Activated CD4-positive, alpha-beta T cell treated with anti-CD3 and anti-CD28 coated beads for 1 hour (primary cell): Measurements from ENCODE around the gene AQP7.
"Not testable (repeated sequence)": the region's sequence is repeated elsewhere in the genome, so short reads cannot be mapped to it uniquely, and the experiment has no call there.

Experiments
- DNase-seq: peaks from one replicate; pipeline ENCODE4 v3.0.0-alpha.2; 2020

AQP7 gene

GRCh38 chr9:33393581-33393980, 8.8 kb downstream of the AQP7 start:
- no peak for DNase-seq

- not testable (repeated sequence) for DNase-seq
Measured at GRCh38 chr9:33392591-33393021, 9.8 kb downstream of the AQP7 start.

- not testable (repeated sequence) for DNase-seq
Measured at GRCh38 chr9:33391111-33391771, 11.1 kb downstream of the AQP7 start.

GRCh38 chr9:33388110-33388994, 14.0 kb downstream of the AQP7 start:
- no peak for DNase-seq

DNA sequence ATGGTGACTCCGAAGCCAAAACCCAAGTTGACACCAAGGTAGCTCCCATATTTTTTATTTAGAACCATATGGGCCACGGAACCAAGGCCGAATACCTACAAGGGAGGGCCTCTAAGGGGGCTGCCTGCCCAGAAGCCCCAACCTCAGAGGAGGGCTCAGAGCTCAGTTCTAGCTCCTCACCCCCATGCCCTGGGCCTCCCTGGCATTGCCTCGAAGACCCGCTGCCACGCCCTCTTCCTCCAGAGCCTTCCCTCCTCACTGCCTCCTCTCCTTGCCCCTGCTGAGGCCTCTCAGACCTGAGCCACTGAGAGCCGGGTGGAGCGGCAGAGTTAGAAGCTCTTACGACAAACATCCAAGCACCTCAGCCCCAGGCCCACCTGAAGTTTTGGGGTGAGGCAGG, 15.4 kb downstream of the AQP7 start:
- DNase-seq: not testable (repeated sequence)

- DNase-seq: not testable (repeated sequence)
Measured at GRCh38 chr9:33386641-33386996, 15.7 kb downstream of the AQP7 start.

DNA sequence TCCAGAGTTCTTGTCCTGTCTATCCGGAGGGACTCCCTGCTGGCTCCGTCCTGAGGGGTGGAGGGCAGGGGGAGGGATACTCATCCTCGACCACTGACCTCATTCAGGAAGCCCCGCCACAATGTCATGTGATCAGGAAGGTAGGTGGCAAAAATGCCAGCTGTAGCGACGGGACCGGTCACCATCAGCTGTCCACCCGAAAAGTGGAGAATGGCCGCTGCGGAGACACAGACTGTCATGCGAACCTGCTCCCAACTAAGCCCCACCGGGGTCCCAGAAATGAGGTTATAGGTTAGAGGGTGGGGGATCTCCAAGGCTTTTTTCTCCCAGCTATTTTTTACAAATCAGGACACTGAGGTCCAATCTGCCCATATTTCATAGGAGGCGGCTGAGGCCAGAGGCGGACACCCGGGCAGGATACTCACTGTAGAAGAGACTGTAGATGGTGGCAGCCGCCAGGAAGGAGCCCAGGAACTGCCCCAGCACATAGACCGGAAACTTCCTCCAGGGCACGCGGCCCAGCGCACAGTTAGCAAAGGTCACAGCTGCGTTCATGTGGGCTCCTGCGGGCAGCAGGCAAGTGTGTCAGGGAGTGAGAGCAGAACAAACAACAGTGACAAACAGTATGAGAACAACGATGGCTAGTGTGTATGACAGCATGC, 16.3 kb downstream of the AQP7 start:
- not testable (repeated sequence) for DNase-seq

GRCh38 chr9:33385536-33385935, 16.8 kb downstream of the AQP7 start:
- not testable (repeated sequence) for DNase-seq

DNA sequence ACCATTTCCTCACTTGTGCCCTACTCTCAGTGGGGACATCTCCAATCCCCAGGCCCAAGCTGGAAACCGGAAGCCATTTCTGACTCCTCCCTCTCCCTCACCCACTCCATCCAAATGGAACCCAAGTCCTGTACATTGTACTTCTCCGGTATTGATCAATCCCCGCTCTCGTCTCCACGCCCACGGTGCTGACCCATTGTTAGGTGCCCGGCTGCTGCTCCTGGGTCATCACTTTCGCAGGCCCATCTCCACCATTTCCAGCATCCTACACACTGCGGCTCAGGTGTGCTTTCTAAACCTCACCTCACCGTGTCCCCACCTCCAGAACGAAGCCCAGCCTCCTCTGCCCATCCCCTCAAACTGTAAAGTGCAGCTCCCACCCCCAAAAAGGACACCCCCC, 19.0 kb downstream of the AQP7 start:
- DNase-seq: not testable (repeated sequence)

DNA sequence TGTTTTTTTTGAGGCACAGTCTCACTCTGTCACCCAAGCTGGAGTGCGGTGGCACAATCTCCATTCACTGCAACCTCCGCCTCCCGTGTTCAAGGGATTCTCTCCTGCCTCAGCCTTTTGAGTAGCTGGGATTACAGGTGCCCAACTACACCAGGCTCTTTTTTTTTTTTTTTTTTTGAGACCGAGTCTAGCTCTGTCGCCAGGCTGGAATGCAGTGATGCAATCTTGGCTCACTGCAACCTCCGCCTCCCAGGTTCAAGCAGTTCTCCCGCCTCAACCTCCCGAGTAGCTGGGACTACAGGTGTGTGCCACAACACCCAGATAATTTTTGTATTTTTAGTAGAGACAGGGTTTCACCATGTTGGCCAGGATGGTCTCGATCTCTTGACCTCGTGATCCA, 20.0 kb downstream of the AQP7 start:
- DNase-seq: not testable (repeated sequence)

DNA sequence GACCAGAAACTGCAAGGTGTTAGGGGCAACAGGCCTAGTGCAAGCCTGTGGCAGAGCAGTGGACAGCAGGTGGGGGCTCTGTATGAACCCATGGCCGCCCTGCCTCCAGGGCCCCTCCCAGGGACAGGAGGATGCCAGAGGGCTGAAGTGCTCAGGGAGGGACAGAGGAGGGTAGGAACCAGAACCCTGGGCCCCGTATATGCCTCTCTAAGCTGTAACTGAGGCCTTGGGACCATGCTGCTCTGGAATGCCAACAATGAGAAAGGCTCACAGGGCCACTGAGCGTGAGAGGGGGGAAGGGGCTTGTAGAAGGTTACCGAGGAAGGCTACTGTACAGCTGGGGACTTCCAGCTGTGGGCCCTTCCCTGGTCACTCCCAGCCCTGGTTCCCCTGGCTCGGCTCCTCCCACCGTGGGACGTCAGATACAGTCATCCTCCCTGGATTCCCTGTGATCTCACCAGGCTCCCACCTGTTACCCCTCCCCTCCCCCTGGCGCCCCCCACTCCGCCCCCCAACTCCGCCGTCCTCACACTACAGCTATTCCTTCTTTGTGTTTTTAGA, 21.1 kb downstream of the AQP7 start:
- no peak for DNase-seq

- DNase-seq: no peak
Measured at GRCh38 chr9:33380390-33381094, 21.8 kb downstream of the AQP7 start.

- no peak for DNase-seq
Measured at GRCh38 chr9:33379666-33380389, 22.5 kb downstream of the AQP7 start.

DNA sequence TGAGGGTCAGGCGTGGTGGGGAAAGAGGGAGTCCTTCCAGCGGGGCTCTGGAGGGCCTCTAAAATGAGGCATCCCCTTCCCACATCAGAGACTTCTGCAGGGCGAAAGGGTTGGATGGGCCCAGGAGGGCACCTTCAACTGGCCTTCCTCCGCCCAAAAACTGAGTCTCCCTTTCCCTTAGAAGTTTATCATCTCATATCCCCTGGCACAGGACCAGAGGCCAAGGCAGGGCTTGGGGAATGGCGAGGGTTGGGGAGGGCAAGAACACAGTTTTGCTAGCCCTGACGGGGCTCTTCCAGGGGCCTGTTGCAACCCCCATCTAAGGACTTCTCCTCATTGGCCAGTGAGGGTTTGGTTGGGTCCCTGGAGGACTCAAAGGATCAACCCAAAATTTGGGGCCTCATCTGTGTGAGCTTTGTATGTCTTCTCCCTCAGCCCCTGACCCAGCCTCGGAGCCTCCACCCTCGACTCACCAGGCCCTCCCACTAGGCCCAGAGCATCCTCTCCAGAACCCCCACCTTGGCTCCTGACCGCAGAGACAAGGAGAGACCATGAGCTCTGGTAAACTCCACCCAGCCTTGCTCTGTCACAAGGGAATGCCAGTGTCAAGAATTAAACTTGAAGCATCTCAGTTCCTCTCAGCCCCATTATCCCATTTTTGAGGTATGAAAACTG, 24.1 kb downstream of the AQP7 start:
- no peak for DNase-seq

DNA sequence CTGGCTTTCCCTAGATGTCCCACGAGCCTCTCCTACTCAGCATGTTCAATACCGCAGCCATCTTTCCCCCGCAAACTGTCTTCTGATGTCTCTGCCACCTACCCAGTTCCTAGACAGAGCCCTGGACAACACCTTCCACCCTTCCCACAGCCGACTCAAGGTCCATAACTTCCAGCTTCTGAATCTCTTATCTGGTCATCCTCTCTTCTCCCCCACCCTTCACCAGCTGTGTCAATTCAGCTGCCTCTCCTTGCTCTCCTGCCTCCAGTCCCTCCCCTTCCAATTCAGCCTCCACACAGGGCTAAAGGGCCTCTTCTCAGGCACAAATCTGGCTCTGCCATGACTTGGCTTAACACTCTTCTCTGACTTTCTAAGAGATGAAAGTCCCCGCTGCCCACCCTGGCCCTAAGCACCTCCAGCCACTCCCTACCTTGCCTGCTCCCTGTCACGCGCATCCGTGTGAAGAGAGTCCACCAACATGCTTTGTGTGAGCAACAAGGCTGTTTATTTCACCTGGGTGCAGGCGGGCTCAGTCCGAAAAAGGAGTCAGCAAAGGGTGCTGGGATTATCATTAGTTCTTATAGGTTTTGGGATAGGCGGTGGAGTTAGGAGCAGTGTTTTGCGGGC, 25.2 kb downstream of the AQP7 start:
- DNase-seq: no peak

DNA sequence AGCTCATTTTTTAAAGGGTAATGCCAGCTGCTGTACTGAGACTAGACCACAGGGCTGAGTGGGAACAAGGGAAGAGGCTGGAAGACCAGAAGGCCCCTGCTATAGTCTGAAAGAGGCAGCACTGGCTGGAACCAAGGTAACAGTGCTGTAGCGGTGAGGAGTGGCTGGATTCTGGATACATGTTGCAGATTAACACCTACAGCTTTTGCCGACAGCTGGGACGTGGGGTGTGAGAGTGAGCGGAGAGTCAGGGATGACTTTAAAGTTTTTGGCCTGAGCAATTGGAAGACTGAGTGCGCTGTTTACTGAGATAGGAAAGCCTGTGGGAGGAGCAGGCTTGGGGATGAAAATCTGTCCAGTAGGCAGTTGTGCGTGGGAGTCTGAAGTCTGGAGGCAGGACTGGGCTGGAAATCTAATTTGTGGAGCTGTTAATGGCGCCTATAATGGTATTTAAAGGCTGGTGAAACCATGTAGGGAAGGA, 26.5 kb downstream of the AQP7 start:
- no peak for DNase-seq

GRCh38 chr9:33375238-33375840, 27.0 kb downstream of the AQP7 start:
- DNase-seq: no peak

GRCh38 chr9:33374634-33375237, 27.6 kb downstream of the AQP7 start:
- peak; percentile 43 for DNase-seq

DNA sequence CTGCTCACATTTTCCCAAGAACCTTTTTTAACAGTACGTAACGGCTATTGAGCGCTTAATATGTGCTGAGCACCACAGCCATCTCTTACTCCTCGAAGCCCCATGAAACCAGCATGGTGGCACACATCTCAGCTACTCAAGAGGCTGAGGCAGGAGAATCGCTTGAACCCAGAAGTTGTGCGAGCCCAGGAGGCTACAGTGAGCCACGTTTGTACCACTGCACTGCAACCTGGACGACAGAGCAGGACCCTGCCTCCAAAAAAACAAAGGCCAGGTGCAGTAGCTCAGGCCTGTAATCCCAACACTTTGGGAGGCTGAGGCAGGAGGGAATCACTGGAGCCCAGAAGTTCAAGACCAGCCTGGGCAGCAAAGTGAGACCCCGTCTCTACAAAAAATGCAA, 28.2 kb downstream of the AQP7 start:
- no peak for DNase-seq

DNA sequence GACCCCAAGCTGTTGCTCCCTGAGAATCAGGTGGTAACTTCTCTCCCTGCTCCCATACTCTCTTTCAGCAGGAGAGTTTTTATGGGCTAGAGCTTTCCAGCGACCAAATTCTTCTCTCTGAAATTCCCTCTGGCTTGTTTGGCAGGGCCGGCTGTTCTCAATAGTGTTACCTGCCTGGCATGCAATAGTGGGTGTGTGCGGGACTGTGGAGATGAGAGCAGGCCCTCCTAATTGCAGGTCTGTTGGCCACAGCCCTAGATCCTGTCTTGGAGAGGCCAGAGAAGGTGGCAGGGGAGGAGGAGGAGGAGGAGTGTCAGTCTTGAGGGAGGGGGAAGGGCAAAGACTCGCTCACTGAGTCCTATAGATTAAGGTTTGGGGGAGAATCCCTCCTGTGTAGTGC, 29.5 kb downstream of the AQP7 start:
- no peak for DNase-seq
